CD4-positive, alpha-beta T cell (primary cell): Measurements from ENCODE around the gene SRP19. TPM values are rescaled to one million over a fixed set of nuclear protein-coding genes. Genes with fewer than 3 reads are reported as not detected.

Source experiments
- ATAC-seq: fragments of 200-7000 bp; cut with Tn5 transposase; one replicate; pipeline ENCODE4 v1.10.0; 2022; ENCODE audit warnings: mild to moderate bottlenecking; ENCODE audit not compliant: poor library complexity
- CTCF ChIA-PET: fragments of 350-600 bp; sonication (Branson Sonifier 250); formaldehyde crosslinking; loops from one replicate; lab custom pipeline; 2021; ENCODE audit warnings: antibody characterized with exemption, inconsistent platforms; lab: Charles Lee
- POLR2A ChIA-PET: fragments of 350-600 bp; sonication (Branson Sonifier 250); formaldehyde crosslinking; loops from one replicate; lab custom pipeline; 2021; ENCODE audit warnings: antibody characterized with exemption, inconsistent platforms; lab: Charles Lee
- DNase-seq, 14 experiments: peaks; one replicate each; pipeline ENCODE4 v3.0.0-alpha.2; 2013 to 2020; ENCODE audit warnings: mixed read lengths in 2 of 14
- H3K27ac ChIP-seq, 2 donors: one replicate each; pipeline versions ENCODE4 v1.5.1 to v1.7.0; 2013; ENCODE audit warnings: low read length in 2 of 2, low read depth in 1 of 2, mild to moderate bottlenecking in 1 of 2
- H3K27me3 ChIP-seq, 2 experiments: 1 replicate in 1 of 2; 2 replicates in 1 of 2; pipeline versions ENCODE4 v1.6.1 to v1.7.0; 2013; ENCODE audit warnings: low read length in 2 of 2, control low read depth in 1 of 2, mild to moderate bottlenecking in 1 of 2, moderate library complexity in 1 of 2; ENCODE audit not compliant: insufficient read depth in 2 of 2, control insufficient read depth in 1 of 2
- H3K36me3 ChIP-seq: one replicate; pipeline ENCODE4 v1.6.1; 2013; ENCODE audit warnings: low read length, control low read depth; ENCODE audit not compliant: insufficient read depth
- H3K4me1 ChIP-seq: one replicate; pipeline ENCODE4 v1.6.1; 2013; ENCODE audit warnings: low read length, control low read depth; ENCODE audit not compliant: insufficient read depth
- H3K4me3 ChIP-seq: one replicate; pipeline ENCODE4 v1.5.1; 2013; ENCODE audit warnings: mild to moderate bottlenecking, low read length, moderate library complexity
- H3K9me3 ChIP-seq, 2 experiments: 1 replicate in 1 of 2; 2 replicates in 1 of 2; pipeline versions ENCODE4 v1.6.1 to v1.7.0; 2013; ENCODE audit warnings: low read length in 2 of 2, mild to moderate bottlenecking in 2 of 2, control low read depth in 1 of 2, moderate library complexity in 1 of 2; ENCODE audit not compliant: control insufficient read depth in 1 of 2, insufficient read depth in 1 of 2
- H3K27ac Mint-ChIP-seq: one replicate; pipeline ENCODE4 v1.8.0; 2020; ENCODE audit warnings: mixed read lengths
- H3K27me3 Mint-ChIP-seq: one replicate; pipeline ENCODE4 v1.8.0; 2021; ENCODE audit warnings: mixed read lengths
- H3K36me3 Mint-ChIP-seq: one replicate; pipeline ENCODE4 v1.8.0; 2021; ENCODE audit warnings: low read depth, mixed read lengths
- H3K4me1 Mint-ChIP-seq: one replicate; pipeline ENCODE4 v1.8.0; 2021; ENCODE audit warnings: low read depth, mixed read lengths
- H3K4me3 Mint-ChIP-seq: one replicate; pipeline ENCODE4 v1.8.0; 2020; ENCODE audit warnings: mild to moderate bottlenecking, mixed read lengths
- H3K9me3 Mint-ChIP-seq: one replicate; pipeline ENCODE4 v1.8.0; 2020; ENCODE audit warnings: mixed read lengths
- CTCF ChIP-seq: fragments of 200-600 bp; IDR thresholded peaks from one replicate; pipeline ENCODE4 v1.8.0; 2022; ENCODE audit warnings: antibody characterized with exemption, mild to moderate bottlenecking
- intact Hi-C, 2 experiments: fragments of 100-400 bp; cut with DNase I in 1 of 2; cut with micrococcal nuclease in 1 of 2; formaldehyde crosslinking; loops; one replicate each; pipeline versions ENCODE4 v1.15.1 to v1.9.0; 2023 to 2025; cut with DNase I, micrococcal nuclease
- polyA plus RNA-seq, 2 donors: library from polyadenylated mRNA; unstranded; fragments of 120-200 nt; gene quantifications; one replicate each; pipeline ENCODE4 v1.2.1, GENCODE V29; 2013
- total RNA-seq, 174 experiments: library from RNA in 2 of 174; stranded (reverse) in 2 of 174; gene quantifications; one replicate each; pipeline ENCODE4 v1.2.3 and lab custom pipeline; 2021 to 2026

SRP19 gene
- total RNA-seq, result 10 to 100 TPM; 40.2 to 40.8 TPM
- polyA plus RNA-seq (2013, experiment 1 of 2), result 82.9 TPM
- polyA plus RNA-seq (2013, experiment 2 of 2), result 75.2 TPM
- total RNA-seq (lab: John Stamatoyannopoulos, UW), result 11.1 to 38.4 (median 22.0) reads per million in 172 experiments

- Mint-ChIP-seq H3K4me1 (peaks cover 36% of the 10 kb centered on the region), H3K27me3 (peaks cover 12% of the 10 kb centered on the region), H3K36me3 (peaks cover 30% of the 10 kb centered on the region), H3K9me3 (no peaks in the 10 kb centered on the region), H3K4me3 (peak within 1 kb of the TSS; percentile 92), H3K27ac (peak within 1 kb of the TSS; percentile 93)
- no peaks in the 10 kb centered on the region for H3K9me3 ChIP-seq
- H3K27me3 ChIP-seq, result no peaks in the 10 kb centered on the region
- peaks cover 29% of the 10 kb centered on the region for H3K36me3 ChIP-seq
- intact Hi-C loops, result loop anchor here (2.0 to 10.0 kb wide), 6 partner anchors 61 to 654 kb away; partner anchors contain the start of genes REEP5 (in 2 of the 2), DCP2 (in 1 of the 2) and YTHDC2 (in 1 of the 2)
- TF ChIP-seq CTCF, result no peak
- H3K4me1 ChIP-seq, result peaks cover 24% of the 10 kb centered on the region
- ChIA-PET POLR2A (interaction anchor here (0.5 to 1.9 kb wide), 17 partner anchors 8 to 654 kb away, joined by 3 to 21 read pairs (median 5); partner anchors contain the start of genes DCP2 and REEP5), CTCF (interaction anchor here (0.9 to 2.1 kb wide), 5 partner anchors 13 to 118 kb away, joined by 3 to 14 read pairs (median 5); partner anchors contain the start of gene DCP2)
- ATAC-seq (peak; percentile 93), DNase-seq (peak; percentile 82 to 97 (median 86))
- peak within 1 kb of the TSS; percentile 94 for H3K4me3 ChIP-seq
- peak within 1 kb of the TSS; percentile 65 to 88 for H3K27ac ChIP-seq
Measured at GRCh38 chr5:112860929-112861637, at the start of gene SRP19. Gene SRP19, plus strand, starts transcription at chr5:112861287. Its CDS starts 90 bp downstream, at chr5:112861377.

- Mint-ChIP-seq H3K27ac (no peak overlapping the region), H3K9me3 (no peaks in the 10 kb centered on the region), H3K4me3 (no peak overlapping the region), H3K27me3 (no peaks in the 10 kb centered on the region), H3K4me1 (no peaks in the 10 kb centered on the region), H3K36me3 (peaks cover 70% of the 10 kb centered on the region)
- Histone ChIP-seq H3K36me3 (peaks cover 6% of the 10 kb centered on the region), H3K27ac (no peak overlapping the region), H3K27me3 (no peaks in the 10 kb centered on the region), H3K4me3 (no peak overlapping the region), H3K4me1 (no peaks in the 10 kb centered on the region), H3K9me3 (no peaks in the 10 kb centered on the region)
- DNase-seq, result no peak
- intact Hi-C loops, result no loop called here
- TF ChIP-seq CTCF, result no peak
- POLR2A ChIA-PET, result no interaction called here
- ATAC-seq, result no peak
- CTCF ChIA-PET, result no interaction called here
Measured at GRCh38 chr5:112812549-112812948, 48.5 kb upstream of the SRP19 start.

GRCh38 chr5:112820246-112820645 is 40.8 kb upstream of the SRP19 start:
- intact Hi-C loops, result no loop called here
- Histone ChIP-seq H3K27ac (no peak overlapping the region), H3K9me3 (no peaks in the 10 kb centered on the region), H3K27me3 (no peaks in the 10 kb centered on the region), H3K36me3 (peaks cover 49% of the 10 kb centered on the region), H3K4me3 (no peak overlapping the region), H3K4me1 (no peaks in the 10 kb centered on the region)
- DNase-seq (no peak), ATAC-seq (no peak)
- no peaks in the 10 kb centered on the region for H3K9me3 Mint-ChIP-seq
- TF ChIP-seq CTCF, result no peak
- H3K4me1 Mint-ChIP-seq, result no peaks in the 10 kb centered on the region
- H3K27me3 Mint-ChIP-seq, result no peaks in the 10 kb centered on the region
- H3K4me3 Mint-ChIP-seq, result no peak overlapping the region
- H3K36me3 Mint-ChIP-seq, result peaks cover 73% of the 10 kb centered on the region
- CTCF ChIA-PET, result no interaction called here
- H3K27ac Mint-ChIP-seq, result no peak overlapping the region
- POLR2A ChIA-PET, result no interaction called here
